Panc1 (cell line): ENCODE measurements around the gene THBS1. TPM values are rescaled to one million over a fixed set of nuclear protein-coding genes. Genes with fewer than 3 reads are reported as not detected.

Experiments used
- ATAC-seq: fragments of 200-7000 bp; cut with Tn5 transposase; 2 replicates; pipeline ENCODE4 v1.9.1; 2020; ENCODE audit warnings: mild to moderate bottlenecking, moderate library complexity
- BruUV-seq: library from RNA; stranded (reverse); fragments of 400-500 nt; replicated peaks from 2 replicates; lab custom pipeline; 2021; lab: Mats Ljungman, UMichigan
- CTCF ChIA-PET: fragments of 300-600 bp; sonication (Branson Sonifier 250); formaldehyde crosslinking; loops from one replicate; lab custom pipeline; 2022; ENCODE audit warnings: antibody characterized with exemption; lab: Charles Lee
- POLR2A ChIA-PET: fragments of 300-600 bp; sonication (Branson Sonifier 250); formaldehyde crosslinking; loops from one replicate; lab custom pipeline; 2022; ENCODE audit warnings: antibody characterized with exemption; lab: Charles Lee
- DNase-seq: peaks from one replicate; pipeline ENCODE4 v3.0.0-alpha.2; 2010; ENCODE audit warnings: low read depth, low spot score
- H3K27ac ChIP-seq: 2 replicates; pipeline ENCODE4 v1.5.1; 2011; ENCODE audit warnings: mild to moderate bottlenecking, low read length, inconsistent platforms
- H3K27me3 ChIP-seq: fragments of 200-500 bp; sonication (Bioruptor generic); 2 replicates; pipeline ENCODE4 v1.6.0; 2014; ENCODE audit warnings: low read length, inconsistent platforms; ENCODE audit not compliant: control insufficient read depth, insufficient read depth
- H3K36me3 ChIP-seq: fragments of 200-500 bp; sonication (Bioruptor generic); 2 replicates; pipeline ENCODE4 v1.5.1; 2014; ENCODE audit warnings: inconsistent platforms, mild to moderate bottlenecking, low read length, moderate library complexity; ENCODE audit not compliant: control insufficient read depth, insufficient read depth
- H3K4me1 ChIP-seq: 2 replicates; pipeline ENCODE4 v1.5.1; 2011; ENCODE audit warnings: inconsistent platforms, mild to moderate bottlenecking, low read length, moderate library complexity; ENCODE audit not compliant: control insufficient read depth, insufficient read depth
- H3K4me3 ChIP-seq, 2 experiments: 2 replicates each; pipeline ENCODE4 v1.5.1; 2011 to 2012; ENCODE audit warnings: low read depth in 2 of 2, low read length in 2 of 2, mild to moderate bottlenecking in 2 of 2, inconsistent platforms in 1 of 2, moderate library complexity in 1 of 2
- H3K9me3 ChIP-seq: fragments of 200-500 bp; sonication (Bioruptor generic); 2 replicates; pipeline ENCODE4 v1.5.1; 2014; ENCODE audit warnings: low read depth, mild to moderate bottlenecking, inconsistent platforms, low read length, moderate library complexity; ENCODE audit not compliant: control insufficient read depth, insufficient read depth
- CTCF ChIP-seq: fragments of 450-650 bp; IDR thresholded peaks from 2 replicates; pipeline ENCODE4 v1.5.1; 2017; ENCODE audit warnings: mild to moderate bottlenecking
- POLR2AphosphoS5 ChIP-seq: IDR thresholded peaks from 2 replicates; pipeline ENCODE4 v1.6.1; 2012; ENCODE audit warnings: mild to moderate bottlenecking, low read depth, low read length, moderate library complexity
- REST ChIP-seq, 2 experiments: IDR thresholded peaks; 2 replicates each; pipeline ENCODE4 v1.6.1; 2011 to 2012; ENCODE audit warnings: low read depth in 2 of 2, control low read depth in 1 of 2, low read length in 1 of 2, mild to moderate bottlenecking in 1 of 2, moderate library complexity in 1 of 2; ENCODE audit not compliant: insufficient read depth in 1 of 2
- SIN3A ChIP-seq: IDR thresholded peaks from 2 replicates; pipeline ENCODE4 v1.6.1; 2012; ENCODE audit warnings: low read depth, mild to moderate bottlenecking, low read length, moderate library complexity, borderline replicate concordance; ENCODE audit not compliant: insufficient read depth
- TCF7L2 ChIP-seq: IDR thresholded peaks from 2 replicates; pipeline ENCODE4 v1.6.1; 2011; ENCODE audit warnings: mild to moderate bottlenecking, low read depth, low read length, inconsistent platforms
- in situ Hi-C: cut with HindIII; loops from 2 replicates; pipeline ENCODE4 v1.10.0; 2016; ENCODE audit warnings: low sequenced_read_pairs, low pct_unique_long_range_greater_than_20kb
- intact Hi-C: fragments of 100-400 bp; cut with micrococcal nuclease; formaldehyde crosslinking; loops from one replicate; pipeline ENCODE4 v1.10.0; 2022; ENCODE audit not compliant: unreplicated experiment
- total RNA-seq: library from RNA; stranded (reverse); gene quantifications from one replicate; pipeline ENCODE4 v1.2.1, GENCODE V29; 2021; ENCODE audit not compliant: unreplicated experiment

The THBS1 gene
- total RNA-seq, 1 experiment from 2014 or later, result 61.9 TPM

GRCh38 chr15:39625856-39626255 is 45.0 kb downstream of the THBS1 start:
- ATAC-seq, result no peak
- TF ChIP-seq TCF7L2, result no peak
- TF ChIP-seq SIN3A, result no peak
- no peak for TF ChIP-seq REST (IDR thresholded peaks at IDR 0.05; ENCODE audit: insufficient read depth in 1 of 2, low read depth in 2 of 2, low read length in 1 of 2)
- no peak for TF ChIP-seq POLR2AphosphoS5
- TF ChIP-seq CTCF, result no peak
- DNase-seq, result no peak
- CTCF ChIA-PET, result no interaction called here
- Histone ChIP-seq H3K27ac (no peak overlapping the region), H3K9me3 (no peaks in the 10 kb centered on the region), H3K36me3 (no peaks in the 10 kb centered on the region), H3K27me3 (no peaks in the 10 kb centered on the region), H3K4me1 (no peaks in the 10 kb centered on the region; the same call in 1 of the 2 replicates), H3K4me3 (no peak overlapping the region)
- BruUV-seq, result no TSS peak
- in situ Hi-C loops (no loop called here), intact Hi-C loops (no loop called here)
- POLR2A ChIA-PET, result no interaction called here

- Histone ChIP-seq H3K4me1 (no peaks in the 10 kb centered on the region; the same call in 1 of the 2 replicates), H3K27ac (no peak overlapping the region), H3K4me3 (no peak overlapping the region), H3K27me3 (no peaks in the 10 kb centered on the region), H3K9me3 (no peaks in the 10 kb centered on the region), H3K36me3 (no peaks in the 10 kb centered on the region)
- DNase-seq (no peak), ATAC-seq (no peak)
- in situ Hi-C loops, result no loop called here
- TF ChIP-seq REST (IDR thresholded peaks at IDR 0.05; ENCODE audit: insufficient read depth in 1 of 2, low read depth in 2 of 2, low read length in 1 of 2) (no peak), CTCF (no peak), TCF7L2 (no peak), POLR2AphosphoS5 (no peak), SIN3A (no peak)
- POLR2A ChIA-PET, result no interaction called here
- intact Hi-C loops, result no loop called here
- CTCF ChIA-PET, result no interaction called here
- BruUV-seq, result no TSS peak
Observed at GRCh38 chr15:39627451-39628143, 46.7 kb downstream of the THBS1 start.
